Epithelial cell of proximal tubule (primary cell): ENCODE data around the gene GCK. TPM values are rescaled to one million over a fixed set of nuclear protein-coding genes. Genes with fewer than 3 reads are reported as not detected.

Experiments
- DNase-seq: peaks from one replicate; pipeline ENCODE4 v3.0.0-alpha.2; 2011; ENCODE audit warnings: low read depth
- H3K4me3 ChIP-seq: 2 replicates; pipeline ENCODE4 v1.5.1; 2011; ENCODE audit warnings: low read depth, mild to moderate bottlenecking, low read length
- CTCF ChIP-seq: conservative IDR thresholded peaks from 2 replicates; pipeline ENCODE4 v1.5.1; 2012; ENCODE audit warnings: low read depth, mild to moderate bottlenecking, low read length
- total RNA-seq: library from RNA; depleted of rRNA; stranded (reverse); fragments of >200 nt; gene quantifications from 2 replicates; pipeline ENCODE4 v1.2.3, GENCODE V29; 2015

GCK gene
- total RNA-seq, 1 donor from 2014 or later: 1.0 TPM

- DNase-seq: no peak
- no peak for TF ChIP-seq CTCF
- no peak overlapping the region for H3K4me3 ChIP-seq
These were observed 81.9 kb downstream of the GCK start for GRCh38 chr7:44107116-44107960.

DNA sequence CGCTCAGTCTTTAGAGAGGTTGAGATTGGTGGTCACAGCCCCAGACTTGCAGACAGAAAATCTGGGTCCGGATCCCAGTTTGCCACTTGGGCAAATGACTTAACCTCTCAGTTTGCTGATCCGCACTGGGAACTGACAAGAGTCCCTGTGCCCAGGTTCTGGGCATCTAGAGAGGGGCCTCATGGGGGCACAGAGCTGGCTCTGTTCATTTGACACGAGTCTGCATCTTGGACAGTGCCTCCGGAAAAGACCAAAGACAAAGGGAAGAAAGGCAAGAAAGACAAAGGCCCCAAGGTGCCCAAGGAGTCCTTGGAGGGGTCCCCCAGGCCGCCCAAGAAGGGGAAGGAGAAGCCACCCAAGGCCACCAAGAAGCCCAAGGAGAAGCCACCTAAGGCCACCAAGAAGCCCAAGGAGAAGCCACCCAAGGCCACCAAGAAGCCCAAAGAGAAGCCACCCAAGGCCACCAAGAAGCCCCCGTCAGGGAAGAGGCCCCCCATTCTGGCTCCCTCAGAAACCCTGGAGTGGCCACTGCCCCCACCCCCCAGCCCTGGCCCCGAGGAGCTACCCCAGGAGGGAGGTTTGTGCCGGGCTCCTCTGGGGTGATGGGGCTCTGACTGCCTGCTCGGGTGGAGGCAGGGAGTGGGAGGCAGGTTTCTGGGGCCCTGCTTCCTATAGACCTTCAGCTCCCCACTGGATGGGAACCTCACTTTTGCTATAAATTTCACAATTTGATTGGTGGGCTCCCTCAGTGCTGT, 82.8 kb downstream of the GCK start:
- no peak for DNase-seq
- H3K4me3 ChIP-seq: no peak overlapping the region
- TF ChIP-seq CTCF: no peak

GRCh38 chr7:44105832-44106231, 83.4 kb downstream of the GCK start:
- DNase-seq: no peak
- no peak for TF ChIP-seq CTCF
- no peak overlapping the region for H3K4me3 ChIP-seq

DNA sequence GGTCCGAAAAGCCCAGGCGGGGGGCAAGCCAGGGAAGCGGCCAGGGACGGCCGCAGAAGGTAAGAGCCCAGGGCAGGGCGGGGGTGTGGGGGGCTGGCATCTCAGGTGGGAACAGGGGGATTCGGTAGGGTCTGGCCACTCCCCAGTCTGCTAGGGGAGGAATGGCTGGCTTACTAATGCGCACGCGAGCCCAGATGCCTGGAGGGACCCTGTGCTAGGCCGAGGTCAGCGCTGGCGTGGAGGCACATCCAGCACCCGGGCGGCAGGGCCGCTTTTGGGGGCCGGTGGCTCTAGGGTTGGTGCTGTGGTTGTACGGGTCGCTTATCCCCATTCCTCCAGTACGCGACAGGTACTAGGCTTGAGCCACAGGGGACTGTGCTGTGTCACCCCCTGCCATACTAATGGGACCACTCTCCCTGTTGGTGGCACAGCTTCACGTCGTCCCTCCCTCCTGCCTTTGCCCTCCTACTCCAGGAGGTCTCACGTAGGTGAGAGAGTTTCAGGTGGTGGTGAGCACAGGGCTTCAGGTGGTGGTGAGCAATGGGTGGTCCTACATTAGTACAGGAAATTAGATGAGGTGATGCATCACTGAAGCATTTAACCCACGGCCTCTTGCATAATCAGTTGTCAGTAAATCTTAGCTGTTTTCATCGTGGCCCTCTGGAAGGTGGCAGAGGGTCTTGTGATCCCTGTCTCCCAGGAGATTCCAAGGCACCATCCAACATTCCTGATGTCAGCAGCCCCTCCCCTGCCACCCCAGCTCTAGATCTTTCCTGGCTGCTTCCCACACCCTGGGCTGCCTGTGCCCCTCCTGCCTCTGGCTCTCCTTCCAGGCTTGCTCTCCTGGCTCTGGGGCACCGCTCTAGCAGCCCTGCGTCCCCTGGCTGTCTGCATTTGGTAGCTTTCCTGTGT, 84.1 kb downstream of the GCK start:
- DNase-seq: peak; percentile 79
- no peak for TF ChIP-seq CTCF
- peak overlapping the region; percentile 23 for H3K4me3 ChIP-seq

- TF ChIP-seq CTCF: no peak
- no peak for DNase-seq
- H3K4me3 ChIP-seq: peak within 1 kb of the TSS; percentile 23
These were observed 85.0 kb downstream of the GCK start, which contains the start of gene AEBP1 for GRCh38 chr7:44103923-44104859. AEBP1 (plus strand) TSS chr7:44104345; CDS start chr7:44104666, 321 bp downstream.

DNA sequence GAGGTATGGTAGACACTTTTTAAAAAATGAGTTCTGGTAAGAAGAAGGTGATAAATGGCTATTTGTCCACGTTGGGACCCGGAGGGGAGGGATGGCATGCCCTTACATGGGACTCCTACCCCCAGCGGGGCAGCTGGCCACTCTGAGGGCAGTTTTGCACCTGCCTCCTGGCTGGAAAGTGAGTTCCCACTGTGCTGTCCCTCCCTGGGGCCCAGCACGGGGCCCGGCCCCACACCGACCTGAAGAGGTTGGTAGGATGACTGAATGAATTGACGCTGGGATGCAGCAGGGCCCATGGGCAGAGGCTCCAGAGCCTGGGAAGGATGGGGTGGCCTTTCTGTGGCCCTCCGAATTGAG, 85.7 kb downstream of the GCK start:
- no peak for DNase-seq
- H3K4me3 ChIP-seq: no peak overlapping the region
- no peak for TF ChIP-seq CTCF
